HG03342 (cell line): ENCODE results near the gene PDS5A.
"Not testable (repeated sequence)": the region's sequence is repeated elsewhere in the genome, so short reads cannot be mapped to it uniquely, and the experiment has no call there.

Experiments used
- ATAC-seq: cut with Tn5 transposase; IDR thresholded peaks from one replicate; pipeline ENCODE4 v1.9.1; 2021; ENCODE audit warnings: mild to moderate bottlenecking, moderate library complexity; ENCODE audit not compliant: unreplicated experiment

Gene PDS5A, protein sequence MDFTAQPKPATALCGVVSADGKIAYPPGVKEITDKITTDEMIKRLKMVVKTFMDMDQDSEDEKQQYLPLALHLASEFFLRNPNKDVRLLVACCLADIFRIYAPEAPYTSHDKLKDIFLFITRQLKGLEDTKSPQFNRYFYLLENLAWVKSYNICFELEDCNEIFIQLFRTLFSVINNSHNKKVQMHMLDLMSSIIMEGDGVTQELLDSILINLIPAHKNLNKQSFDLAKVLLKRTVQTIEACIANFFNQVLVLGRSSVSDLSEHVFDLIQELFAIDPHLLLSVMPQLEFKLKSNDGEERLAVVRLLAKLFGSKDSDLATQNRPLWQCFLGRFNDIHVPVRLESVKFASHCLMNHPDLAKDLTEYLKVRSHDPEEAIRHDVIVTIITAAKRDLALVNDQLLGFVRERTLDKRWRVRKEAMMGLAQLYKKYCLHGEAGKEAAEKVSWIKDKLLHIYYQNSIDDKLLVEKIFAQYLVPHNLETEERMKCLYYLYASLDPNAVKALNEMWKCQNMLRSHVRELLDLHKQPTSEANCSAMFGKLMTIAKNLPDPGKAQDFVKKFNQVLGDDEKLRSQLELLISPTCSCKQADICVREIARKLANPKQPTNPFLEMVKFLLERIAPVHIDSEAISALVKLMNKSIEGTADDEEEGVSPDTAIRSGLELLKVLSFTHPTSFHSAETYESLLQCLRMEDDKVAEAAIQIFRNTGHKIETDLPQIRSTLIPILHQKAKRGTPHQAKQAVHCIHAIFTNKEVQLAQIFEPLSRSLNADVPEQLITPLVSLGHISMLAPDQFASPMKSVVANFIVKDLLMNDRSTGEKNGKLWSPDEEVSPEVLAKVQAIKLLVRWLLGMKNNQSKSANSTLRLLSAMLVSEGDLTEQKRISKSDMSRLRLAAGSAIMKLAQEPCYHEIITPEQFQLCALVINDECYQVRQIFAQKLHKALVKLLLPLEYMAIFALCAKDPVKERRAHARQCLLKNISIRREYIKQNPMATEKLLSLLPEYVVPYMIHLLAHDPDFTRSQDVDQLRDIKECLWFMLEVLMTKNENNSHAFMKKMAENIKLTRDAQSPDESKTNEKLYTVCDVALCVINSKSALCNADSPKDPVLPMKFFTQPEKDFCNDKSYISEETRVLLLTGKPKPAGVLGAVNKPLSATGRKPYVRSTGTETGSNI (N-terminal part only)

GRCh38 chr4:39977489-39978377 lies at the start of gene PDS5A:
PDS5A (minus strand) TSS chr4:39977911; CDS start chr4:39976577, 1,334 bp downstream.
- peak; percentile 81 for ATAC-seq

GRCh38 chr4:40024049-40024448 lies 46.3 kb upstream of the PDS5A start:
- not testable (repeated sequence) for ATAC-seq

- not testable (repeated sequence) for ATAC-seq
Measured at GRCh38 chr4:40021116-40021515, 43.4 kb upstream of the PDS5A start.

DNA sequence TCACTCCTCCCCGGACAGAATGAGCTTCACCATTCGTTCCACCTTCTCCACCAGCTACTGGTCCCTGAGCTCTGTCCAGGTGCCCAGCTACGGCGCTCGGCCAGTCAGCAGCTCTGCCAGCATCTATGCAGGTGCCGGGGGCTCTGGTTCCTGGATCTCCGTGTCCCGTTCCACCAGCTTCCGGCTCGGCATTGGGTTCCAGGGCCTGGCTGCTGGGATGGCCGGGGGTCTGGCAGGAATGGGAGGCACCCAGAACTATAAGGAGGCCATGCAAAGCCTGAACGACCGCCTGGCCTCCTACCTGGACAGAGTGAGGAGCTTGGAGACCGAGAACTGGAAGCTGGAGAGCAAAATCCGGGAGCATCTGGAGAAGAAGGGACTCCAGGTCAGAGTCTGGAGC lies 42.5 kb upstream of the PDS5A start:
- ATAC-seq: no peak

DNA sequence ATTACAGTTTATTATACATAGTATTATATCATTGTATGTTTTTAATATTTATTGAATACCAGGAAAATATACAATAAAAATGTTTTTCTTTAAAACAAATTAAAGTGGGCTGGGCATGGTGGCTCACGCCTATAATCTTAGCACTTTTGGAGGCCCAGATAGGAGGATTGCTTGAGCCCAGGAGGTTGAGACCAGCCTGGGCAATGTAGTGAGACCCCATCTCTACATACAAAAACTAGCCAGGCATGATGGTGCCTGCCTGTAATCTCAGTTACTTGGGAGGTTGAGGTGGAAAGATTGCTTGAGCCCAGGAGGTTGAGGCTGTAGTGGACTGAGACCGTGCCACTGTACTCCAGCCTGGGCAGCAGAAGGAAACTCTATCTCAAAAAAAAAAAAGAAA lies 38.3 kb upstream of the PDS5A start:
- no peak for ATAC-seq

- no peak for ATAC-seq
Measured at GRCh38 chr4:40003986-40004385, 26.3 kb upstream of the PDS5A start.

- ATAC-seq: no peak
Measured at GRCh38 chr4:40000711-40001110, 23.0 kb upstream of the PDS5A start.

DNA sequence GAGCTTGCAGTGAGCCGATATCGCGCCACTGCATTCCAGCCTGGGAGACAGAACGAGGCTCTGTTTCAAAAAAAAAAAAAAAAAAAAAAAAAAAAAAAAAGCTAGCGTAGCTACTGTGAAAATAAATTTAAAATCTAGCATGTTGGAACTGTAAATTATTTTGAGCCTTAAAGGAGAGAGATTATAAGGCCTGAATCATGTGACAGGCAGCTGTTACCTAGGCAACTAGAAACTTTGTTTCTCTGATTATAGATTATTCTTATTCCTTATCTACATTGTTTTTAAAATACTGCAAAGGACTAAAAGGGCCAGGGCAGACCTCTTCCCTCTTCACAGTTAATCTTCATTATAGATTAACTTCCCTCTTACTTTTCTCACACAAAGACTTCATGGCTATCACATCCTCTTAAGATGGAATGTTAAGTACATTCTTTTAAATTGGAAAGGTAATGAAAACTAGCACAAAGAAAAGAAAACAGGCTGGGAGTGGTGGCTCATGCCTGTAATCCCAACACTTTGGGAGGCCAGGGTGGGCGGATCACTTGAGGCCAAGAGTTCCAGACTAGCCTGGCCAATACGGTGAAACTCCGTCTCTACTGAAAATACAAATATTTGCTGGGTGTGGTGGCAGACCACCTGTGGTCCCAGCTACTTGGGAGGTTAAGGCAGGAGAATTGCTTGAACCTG lies 21.1 kb upstream of the PDS5A start:
- ATAC-seq: no peak

- ATAC-seq: no peak
Measured at GRCh38 chr4:39996811-39997210, 19.1 kb upstream of the PDS5A start.

DNA sequence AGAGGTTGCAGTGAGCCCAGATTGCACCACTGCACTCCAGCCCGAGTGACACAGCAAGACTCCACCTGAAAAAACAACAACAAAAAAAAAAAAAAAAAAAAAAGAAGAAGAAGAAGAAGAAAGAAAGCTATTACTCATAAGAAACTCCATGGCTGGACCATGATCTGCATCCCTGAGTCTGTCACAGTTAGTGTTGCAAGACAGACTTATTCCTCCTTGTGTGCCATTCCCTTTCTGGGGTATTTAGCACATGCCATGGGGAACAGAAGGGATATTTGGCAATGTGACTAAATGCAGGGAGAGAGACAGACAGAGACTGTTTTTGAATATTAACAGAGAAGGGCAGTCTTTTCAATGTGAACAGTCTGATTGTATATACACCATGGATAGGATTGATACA lies 16.7 kb upstream of the PDS5A start:
- no peak for ATAC-seq

GRCh38 chr4:39989381-39989780 lies 11.7 kb upstream of the PDS5A start:
- not testable (repeated sequence) for ATAC-seq

GRCh38 chr4:39987485-39987884 lies 9.8 kb upstream of the PDS5A start:
- no peak for ATAC-seq

- no peak for ATAC-seq
Measured at GRCh38 chr4:39978904-39979303, 1.2 kb upstream of the PDS5A start.

DNA sequence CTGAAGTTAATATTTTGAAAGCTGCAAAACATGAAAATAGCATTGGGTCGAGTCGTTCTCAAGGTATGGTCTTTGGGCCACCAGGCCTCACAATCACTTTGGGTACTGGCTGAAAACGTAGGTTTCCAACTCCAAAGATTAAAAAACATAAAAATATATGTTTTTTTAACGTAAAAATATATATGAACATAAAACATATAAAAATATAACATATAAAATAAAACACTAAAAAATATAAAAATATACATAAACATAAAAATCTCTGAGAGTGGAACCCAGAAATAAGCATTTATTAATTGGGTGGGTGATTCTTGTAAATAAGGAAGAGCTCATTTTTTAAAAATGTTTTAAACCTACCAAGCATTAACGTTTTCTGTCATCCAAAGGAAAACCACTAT lies 666 bp upstream of the PDS5A start:
- ATAC-seq: no peak

GRCh38 chr4:39976945-39977488 lies 694 bp downstream of the PDS5A start:
- peak; percentile 16 for ATAC-seq

DNA sequence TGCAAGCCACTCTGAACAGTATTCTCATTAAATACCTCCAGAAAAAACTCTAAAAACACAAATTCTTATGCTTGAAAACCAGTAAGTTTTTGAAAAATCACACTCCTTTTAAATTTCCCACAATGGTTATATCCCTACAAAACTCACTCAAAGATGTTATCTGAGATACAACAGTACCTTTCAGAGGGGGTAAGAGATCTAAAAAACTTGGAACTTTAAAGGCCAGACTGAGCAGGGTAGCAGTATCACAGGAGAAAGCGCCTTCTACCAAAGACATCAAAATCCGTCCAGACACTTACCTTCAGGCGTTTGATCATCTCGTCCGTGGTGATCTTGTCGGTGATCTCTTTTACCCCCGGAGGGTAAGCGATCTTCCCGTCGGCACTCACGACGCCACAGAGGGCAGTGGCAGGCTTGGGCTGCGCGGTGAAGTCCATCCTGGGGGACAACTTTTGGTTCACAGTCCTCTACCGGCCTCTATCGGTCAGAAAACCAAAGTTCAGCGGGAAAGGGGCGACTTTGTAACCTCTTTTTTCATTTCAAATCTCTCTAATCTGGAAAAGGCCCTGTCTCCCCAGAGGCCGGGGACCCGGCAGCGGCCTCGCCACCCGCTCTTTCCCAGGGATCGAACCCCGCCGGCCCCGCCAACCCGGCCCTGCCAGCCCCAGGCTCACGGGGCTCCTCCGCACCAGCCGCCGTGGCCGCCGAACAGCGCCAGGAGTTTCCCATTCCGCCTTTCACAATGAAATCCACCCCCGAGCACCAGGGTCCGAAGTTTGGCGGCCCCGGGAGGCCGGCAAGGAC lies 1.4 kb downstream of the PDS5A start:
- peak; percentile 34 for ATAC-seq

GRCh38 chr4:39975488-39976089 lies 2.1 kb downstream of the PDS5A start:
- no peak for ATAC-seq

DNA sequence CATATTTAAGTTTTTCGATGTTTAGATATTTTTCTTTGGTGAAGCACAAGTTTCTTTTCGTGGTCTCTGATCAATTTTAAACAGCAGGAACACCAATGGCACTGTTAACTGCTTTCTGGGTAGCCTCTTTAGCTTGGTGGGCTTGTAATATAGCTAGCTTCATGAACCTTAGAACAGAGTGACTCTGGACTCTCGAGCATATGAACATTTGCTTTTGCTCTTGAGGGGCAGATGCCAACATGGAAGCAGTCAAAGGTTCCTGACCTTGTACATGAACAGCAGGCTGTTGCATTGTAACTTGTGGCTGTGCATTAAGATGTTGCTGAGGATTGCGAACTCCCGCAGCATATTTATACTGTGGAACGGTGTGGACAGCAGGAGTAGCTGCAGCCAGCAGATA lies 4.7 kb downstream of the PDS5A start:
- not testable (repeated sequence) for ATAC-seq
